ENCODE results near the gene LSM12. TPM values are rescaled to one million over a fixed set of nuclear protein-coding genes. Genes with fewer than 3 reads are reported as not detected.

Gene LSM12
- polyA plus RNA-seq, 1 of the 3 experiments (the other 2 are of a cell fraction), result 26.6 TPM

- Histone ChIP-seq H3K4me2 (no peak overlapping the region), H3K36me3 (replicated peaks in 1 of 2; ENCODE audit: control insufficient read depth in 1 of 2, insufficient read depth in 2 of 2, low read length in 1 of 2) (no peaks in the 10 kb centered on the region), H3K4me3 (ENCODE audit: low read depth in 2 of 2, low read length in 1 of 2) (no peak overlapping the region), H3K79me2 (ENCODE audit: insufficient read depth) (peaks cover 72% of the 10 kb centered on the region), H3F3A (replicated peaks; ENCODE audit: insufficient read depth) (peaks cover 21% of the 10 kb centered on the region), H4K20me1 (ENCODE audit: insufficient read depth) (peaks cover 3% of the 10 kb centered on the region), H3K9me3 (no peaks in the 10 kb centered on the region), H2AFZ (ENCODE audit: low read depth) (no peak overlapping the region), H3K27me3 (ENCODE audit: insufficient read depth) (no peaks in the 10 kb centered on the region), H3K4me1 (ENCODE audit: control insufficient read depth in 1 of 2, insufficient read depth in 2 of 2, low read depth in 1 of 2, low read length in 1 of 2) (peaks cover 33 to 44% of the 10 kb centered on the region in 2 experiments), H3K27ac (ENCODE audit: low read depth in 2 of 2, low read length in 1 of 2) (peak overlapping the region in 1 of 2 experiments; percentile 17; a peak in 2 of 4 replicates), H3K9me2 (no peaks in the 10 kb centered on the region), H3K9ac (no peak overlapping the region)
- 83% methylated on average over 2 of the region's 3 CpGs for WGBS (ENCODE audit: low lambda C conversion rate)
- DNase-seq, result peak; percentile 65
- TF ChIP-seq REST (IDR thresholded peaks at IDR 0.05; ENCODE audit: low read depth, low read length), result no peak
- no peak for TF ChIP-seq USF2 (IDR thresholded peaks at IDR 0.05; ENCODE audit: borderline replicate concordance, low read depth, low read length)
- TF ChIP-seq RFX5 (IDR thresholded peaks at IDR 0.05; ENCODE audit: low read length), result no peak
- no peak for TF ChIP-seq PBX3 (IDR thresholded peaks at IDR 0.05)
- no peak for TF ChIP-seq JUND (IDR thresholded peaks at IDR 0.05)
- ChIA-PET CTCF (interaction anchor here (1.1 to 4.8 kb wide), 3 partner anchors 10 to 63 kb away, joined by 5 to 26 read pairs (median 16); no protein-coding TSS in a partner anchor), POLR2A (interaction anchor here (1.0 kb wide), 1 partner anchor 23 kb away, joined by 3 read pairs; no protein-coding TSS in a partner anchor)
Observed at GRCh38 chr17:44105941-44106340, 39.5 kb upstream of the LSM12 start.

GRCh38 chr17:44105483-44105882 lies 39.0 kb upstream of the LSM12 start:
- no peaks in the 10 kb centered on the region for H3K9me3 ChIP-seq
- no peaks in the 10 kb centered on the region for H3K36me3 ChIP-seq (replicated peaks in 1 of 2; ENCODE audit: control insufficient read depth in 1 of 2, insufficient read depth in 2 of 2, low read length in 1 of 2)
- CTCF ChIA-PET, result interaction anchor here (1.0 to 4.8 kb wide), 5 partner anchors 10 to 63 kb away, joined by 4 to 26 read pairs (median 5); partner anchors contain the start of gene HDAC5
- peak overlapping the region in 1 of 2 experiments; percentile 17; a peak in 2 of 4 replicates for H3K27ac ChIP-seq (ENCODE audit: low read depth in 2 of 2, low read length in 1 of 2)
- H3K79me2 ChIP-seq (ENCODE audit: insufficient read depth), result peaks cover 69% of the 10 kb centered on the region
- no peaks in the 10 kb centered on the region for H3K9me2 ChIP-seq
- H3K9ac ChIP-seq, result no peak overlapping the region
- peaks cover 21% of the 10 kb centered on the region for H3F3A ChIP-seq (replicated peaks; ENCODE audit: insufficient read depth)
- 70% methylated on average over 3 of the region's 3 CpGs for WGBS (ENCODE audit: low lambda C conversion rate)
- POLR2A ChIA-PET, result interaction anchor here (1.0 kb wide), 1 partner anchor 22 kb away, joined by 3 read pairs; no protein-coding TSS in a partner anchor
- no peak overlapping the region for H3K4me3 ChIP-seq (ENCODE audit: low read depth in 2 of 2, low read length in 1 of 2)
- H3K4me2 ChIP-seq, result no peak overlapping the region
- H4K20me1 ChIP-seq (ENCODE audit: insufficient read depth), result peaks cover 3% of the 10 kb centered on the region
- no peaks in the 10 kb centered on the region for H3K27me3 ChIP-seq (ENCODE audit: insufficient read depth)
- peaks cover 30 to 40% of the 10 kb centered on the region in 2 experiments for H3K4me1 ChIP-seq (ENCODE audit: control insufficient read depth in 1 of 2, insufficient read depth in 2 of 2, low read depth in 1 of 2, low read length in 1 of 2)
- peak; percentile 46 for DNase-seq
- no peak overlapping the region for H2AFZ ChIP-seq (ENCODE audit: low read depth)
- TF ChIP-seq IRF3 (IDR thresholded peaks at IDR 0.05; ENCODE audit: low read depth, low read length) (no peak), RAD21 (IDR thresholded peaks at IDR 0.05; ENCODE audit: low read length) (no peak), MEF2A (IDR thresholded peaks at IDR 0.05; ENCODE audit: borderline replicate concordance, low read depth) (no peak), FOXJ3 (CRISPR knock-in tag; IDR thresholded peaks at IDR 0.05) (no peak), PBX3 (IDR thresholded peaks at IDR 0.05) (no peak), SMC3 (IDR thresholded peaks at IDR 0.05; ENCODE audit: low read depth, low read length) (no peak), REST (IDR thresholded peaks at IDR 0.05; ENCODE audit: low read depth, low read length) (no peak), CHD2 (IDR thresholded peaks at IDR 0.05; ENCODE audit: low read length, partially characterized antibody) (no peak), POLR2AphosphoS5 (IDR thresholded peaks at IDR 0.05; ENCODE audit: low read depth, low read length) (no peak), USF2 (IDR thresholded peaks at IDR 0.05; ENCODE audit: borderline replicate concordance, low read depth, low read length) (no peak)
